Omental fat pad (tissue), 4 donors: ENCODE measurements around the gene ATP13A5. TPM values are rescaled to one million over a fixed set of nuclear protein-coding genes. Genes with fewer than 3 reads are reported as not detected.

Experiments used
- ATAC-seq: fragments of 150-250 bp; one replicate; pipeline ENCODE4 v1.9.1; 2016; ENCODE audit warnings: mild to moderate bottlenecking, moderate library complexity; ENCODE audit not compliant: low FRiP score
- DNase-seq: peaks from one replicate; pipeline ENCODE4 v3.0.0-alpha.2; 2019; ENCODE audit warnings: low spot score
- CTCF ChIP-seq, 3 donors: fragments of 450-650 bp; IDR thresholded peaks; one replicate each; pipeline ENCODE4 v1.5.1; 2016 to 2017; ENCODE audit warnings: antibody characterized with exemption in 3 of 3, mild to moderate bottlenecking in 3 of 3, moderate library complexity in 2 of 3
- total RNA-seq, 4 donors: library from RNA; depleted of rRNA; stranded (reverse); fragments of >200 nt; gene quantifications; one replicate each; pipeline ENCODE4 v1.1.0, GENCODE V29; 2016

ATP13A5 gene
- total RNA-seq, 4 donors from 2014 or later: not detected

DNA sequence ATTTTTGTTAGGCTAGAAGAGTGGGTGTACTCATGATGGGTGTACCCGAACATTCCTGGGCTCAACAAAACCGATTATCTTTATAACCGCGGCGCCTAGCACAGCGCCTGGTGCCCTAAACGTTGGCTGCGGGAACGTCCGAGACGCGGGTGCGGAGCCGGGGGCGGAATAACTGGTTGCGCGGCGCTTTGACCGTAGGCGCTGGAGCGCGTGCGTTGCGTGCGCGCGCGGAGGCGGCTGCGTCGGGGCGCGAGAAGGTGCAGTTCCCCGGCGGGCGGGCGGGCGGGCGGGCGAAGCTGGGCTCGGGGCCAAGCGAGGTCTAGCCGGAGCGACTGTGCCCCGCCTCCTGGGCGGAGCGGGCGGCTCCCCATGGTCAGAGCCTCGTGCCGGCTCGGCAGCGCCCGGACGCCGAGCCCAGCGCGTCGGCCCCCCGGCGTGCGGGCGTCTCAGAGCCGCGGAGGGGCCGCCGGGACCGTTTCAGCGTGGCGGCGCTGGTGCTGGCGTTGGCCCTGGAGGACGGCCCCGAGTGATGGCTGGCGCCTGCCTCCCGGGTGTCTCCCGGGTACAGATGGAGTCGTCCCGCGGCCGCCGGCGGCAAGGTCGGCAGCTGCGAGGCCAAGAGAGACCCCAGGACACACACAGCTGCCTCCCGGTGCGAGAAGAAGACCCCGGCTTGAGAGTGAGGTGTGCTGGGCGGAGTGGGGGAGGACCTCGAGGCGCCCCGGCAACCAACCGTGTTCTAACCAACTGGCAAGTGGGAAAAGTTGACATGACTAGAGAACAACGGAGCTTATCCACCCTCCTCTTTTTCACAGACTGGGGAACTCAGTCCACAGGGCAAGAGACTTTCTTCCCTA is 137.5 kb downstream of the ATP13A5 start, which contains the start of gene PLAAT1:
TSS of gene PLAAT1 (plus strand) at position 373 of the 857 bp plus-strand sequence. CDS start 14,429 bp downstream, outside the sequence.
- no peak for TF ChIP-seq CTCF (IDR thresholded peaks at IDR 0.05)
- DNase-seq (no peak), ATAC-seq (peak; percentile 84)

DNA sequence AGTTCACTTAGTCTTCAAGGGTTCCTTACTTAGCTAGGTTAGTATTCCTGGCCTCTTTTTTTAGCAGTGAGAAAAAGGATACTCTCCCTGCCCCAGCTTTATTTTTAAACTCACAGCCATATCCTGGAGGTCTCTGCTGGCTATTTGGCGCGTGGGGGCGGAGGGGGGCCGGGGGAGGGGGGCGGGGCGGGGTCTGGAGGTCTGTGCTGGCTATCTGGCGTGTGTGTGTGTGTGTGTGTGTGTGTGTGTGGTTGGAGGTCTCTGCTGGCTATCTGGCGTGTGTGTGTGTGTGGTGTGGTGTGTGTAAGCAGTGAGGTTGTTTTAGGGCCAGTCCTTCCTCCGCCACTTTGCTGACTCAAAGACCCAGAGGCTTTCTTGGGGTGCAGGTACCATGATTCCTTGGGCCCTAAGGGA is 138.1 kb downstream of the ATP13A5 start:
- DNase-seq (no peak), ATAC-seq (peak; percentile 13)
- TF ChIP-seq CTCF (IDR thresholded peaks at IDR 0.05): no peak

GRCh38 chr3:193237030-193237429 is 141.5 kb downstream of the ATP13A5 start:
- no peak for ATAC-seq
- TF ChIP-seq CTCF (IDR thresholded peaks at IDR 0.05): no peak
- DNase-seq: no peak

GRCh38 chr3:193236599-193236998 is 142.0 kb downstream of the ATP13A5 start:
- DNase-seq (no peak), ATAC-seq (no peak)
- TF ChIP-seq CTCF (IDR thresholded peaks at IDR 0.05): no peak

DNA sequence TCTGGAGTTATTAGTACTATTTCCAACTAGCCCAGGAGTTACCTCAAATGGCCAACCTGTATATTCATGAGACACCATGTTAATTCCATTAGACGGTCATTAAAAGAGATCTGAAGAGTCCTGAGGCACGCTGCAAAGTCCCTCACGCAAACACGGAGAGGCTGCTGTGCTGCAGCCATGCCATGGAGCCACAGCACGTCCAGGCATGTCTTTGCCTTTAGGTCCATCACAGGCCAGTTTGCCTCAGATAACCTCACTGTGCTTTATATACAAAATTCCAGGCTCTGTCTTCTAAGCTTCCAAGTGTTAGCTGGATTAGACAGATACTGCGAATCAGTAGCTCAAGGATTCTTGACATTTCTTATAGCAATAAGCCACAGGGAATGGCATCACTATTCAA is 147.4 kb downstream of the ATP13A5 start:
- ATAC-seq (no peak), DNase-seq (no peak)
- no peak for TF ChIP-seq CTCF (IDR thresholded peaks at IDR 0.05)

DNA sequence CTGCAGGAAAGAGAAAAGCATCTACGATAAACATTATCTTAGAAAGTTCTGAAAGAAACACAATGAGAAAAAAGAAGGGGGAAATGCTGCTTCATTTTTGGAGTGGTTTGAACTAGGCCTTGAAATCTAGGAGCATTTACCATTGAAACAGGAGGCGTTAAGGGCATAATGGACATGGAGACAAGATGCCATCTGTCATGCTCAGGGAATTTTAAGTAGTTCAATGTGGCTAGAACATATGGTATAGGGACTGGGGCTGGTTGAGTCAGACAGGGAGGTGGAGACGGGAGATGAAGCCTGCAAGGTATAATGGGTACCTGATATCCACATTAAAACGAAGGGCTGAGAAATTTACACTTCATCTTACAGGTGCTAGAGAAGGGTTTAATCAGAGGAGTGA is 147.9 kb downstream of the ATP13A5 start:
- ATAC-seq: no peak
- no peak for DNase-seq
- no peak for TF ChIP-seq CTCF (IDR thresholded peaks at IDR 0.05)
